IMR-90 (cell line): ENCODE results near the gene IL21R. TPM values are rescaled to one million over a fixed set of nuclear protein-coding genes. Genes with fewer than 3 reads are reported as not detected.

ENCODE experiments used
- ATAC-seq: fragments of 200-7000 bp; cut with Tn5 transposase; 2 replicates; pipeline ENCODE4 v1.9.1; 2020; ENCODE audit warnings: low read depth, mild to moderate bottlenecking, moderate library complexity
- BruUV-seq: library from RNA; stranded (reverse); fragments of 400-500 nt; replicated peaks from 2 replicates; lab custom pipeline; 2021; lab: Mats Ljungman, UMichigan
- CTCF ChIA-PET: fragments of 300-600 bp; formaldehyde crosslinking; extraction: SDS; loops from one replicate; lab custom pipeline; 2021; ENCODE audit warnings: antibody characterized with exemption; lab: Yijun Ruan, JAX
- POLR2A ChIA-PET: fragments of 300-600 bp; sonication (Branson Sonifier 250); formaldehyde crosslinking; loops from one replicate; lab custom pipeline; 2022; ENCODE audit warnings: antibody characterized with exemption; ENCODE audit not compliant: unreplicated experiment; lab: Charles Lee
- DNase-seq: peaks from one replicate; pipeline ENCODE4 v3.0.0; 2013
- H2AFZ ChIP-seq: replicated peaks from 2 replicates; pipeline ENCODE3; 2013; ENCODE audit warnings: low read length, mild to moderate bottlenecking; ENCODE audit not compliant: poor library complexity
- H2AK5ac ChIP-seq: 2 replicates; pipeline ENCODE4 v1.6.1; 2013; ENCODE audit warnings: low read depth, low read length, inconsistent platforms
- H2AK9ac ChIP-seq: replicated peaks from 2 replicates; pipeline ENCODE3; 2013; ENCODE audit warnings: mild to moderate bottlenecking, low read depth, low read length, moderate library complexity; ENCODE audit not compliant: poor library complexity
- H2BK120ac ChIP-seq: 2 replicates; pipeline ENCODE4 v1.6.1; 2013; ENCODE audit warnings: low read depth, low read length, inconsistent platforms
- H2BK15ac ChIP-seq: 3 replicates; pipeline ENCODE4 v1.6.1; 2013; ENCODE audit warnings: low read depth, low read length, inconsistent platforms
- H2BK20ac ChIP-seq: 2 replicates; pipeline ENCODE4 v1.6.1; 2013; ENCODE audit warnings: low read depth, mild to moderate bottlenecking, inconsistent platforms, low read length, moderate library complexity
- H2BK5ac ChIP-seq: 2 replicates; pipeline ENCODE4 v1.6.1; 2013; ENCODE audit warnings: mild to moderate bottlenecking, low read depth, low read length, inconsistent platforms; ENCODE audit not compliant: poor library complexity, severe bottlenecking
- H3K14ac ChIP-seq: replicated peaks from 2 replicates; pipeline ENCODE4 v1.6.1; 2013; ENCODE audit warnings: low read depth, low read length, inconsistent platforms
- H3K18ac ChIP-seq: 2 replicates; pipeline ENCODE4 v1.6.1; 2013; ENCODE audit warnings: low read depth, low read length, control low read depth
- H3K23ac ChIP-seq: 2 replicates; pipeline ENCODE4 v1.6.1; 2013; ENCODE audit warnings: low read depth, low read length, inconsistent platforms
- H3K27ac ChIP-seq: 2 replicates; pipeline ENCODE4 v1.5.1; 2013; ENCODE audit warnings: mild to moderate bottlenecking, control low read depth, low read length; ENCODE audit not compliant: insufficient read depth
- H3K27me3 ChIP-seq: 2 replicates; pipeline ENCODE4 v1.6.1; 2013; ENCODE audit warnings: low read length; ENCODE audit not compliant: control insufficient read depth, insufficient read depth
- H3K36me3 ChIP-seq: 2 replicates; pipeline ENCODE4 v1.6.1; 2013; ENCODE audit warnings: low read length, mixed read lengths; ENCODE audit not compliant: control insufficient read depth, insufficient read depth
- H3K4ac ChIP-seq: 2 replicates; pipeline ENCODE4 v1.6.1; 2013; ENCODE audit warnings: low read depth, low read length, inconsistent platforms
- H3K4me1 ChIP-seq: 2 replicates; pipeline ENCODE4 v1.6.1; 2013; ENCODE audit warnings: low read length, mixed read lengths; ENCODE audit not compliant: control insufficient read depth, insufficient read depth
- H3K4me2 ChIP-seq: 2 replicates; pipeline ENCODE4 v1.6.1; 2013; ENCODE audit warnings: low read depth, mild to moderate bottlenecking, control low read depth, low read length, moderate library complexity
- H3K4me3 ChIP-seq: 2 replicates; pipeline ENCODE4 v1.5.1; 2013; ENCODE audit warnings: low read depth, mild to moderate bottlenecking, control low read depth, low read length, moderate library complexity; ENCODE audit not compliant: insufficient read depth
- H3K56ac ChIP-seq: 2 replicates; pipeline ENCODE4 v1.6.1; 2013; ENCODE audit warnings: low read length, inconsistent platforms; ENCODE audit not compliant: insufficient read depth; ENCODE audit errors: extremely low read depth
- H3K79me1 ChIP-seq, 2 experiments: 2 replicates each; pipeline ENCODE4 v1.6.1; 2013; ENCODE audit warnings: low read length in 2 of 2, inconsistent platforms in 1 of 2, low read depth in 1 of 2
- H3K9ac ChIP-seq: 2 replicates; pipeline ENCODE4 v1.6.1; 2013; ENCODE audit warnings: low read depth, low read length, control low read depth
- H3K9me1 ChIP-seq: 2 replicates; pipeline ENCODE4 v1.6.1; 2013; ENCODE audit warnings: low read length, inconsistent platforms; ENCODE audit not compliant: insufficient read depth
- H3K9me3 ChIP-seq: 2 replicates; pipeline ENCODE4 v1.6.1; 2013; ENCODE audit warnings: low read length; ENCODE audit not compliant: control insufficient read depth, insufficient read depth
- H4K20me1 ChIP-seq: 2 replicates; pipeline ENCODE4 v1.6.1; 2013; ENCODE audit warnings: low read length, inconsistent platforms; ENCODE audit not compliant: insufficient read depth
- H4K5ac ChIP-seq: 2 replicates; pipeline ENCODE4 v1.6.1; 2013; ENCODE audit warnings: mild to moderate bottlenecking, low read depth, low read length, control low read depth
- H4K8ac ChIP-seq, 2 experiments: 2 replicates each; pipeline ENCODE4 v1.6.1; 2013; ENCODE audit warnings: low read depth in 2 of 2, low read length in 2 of 2, control low read depth in 1 of 2, inconsistent platforms in 1 of 2
- H4K91ac ChIP-seq: 2 replicates; pipeline ENCODE4 v1.6.1; 2013; ENCODE audit warnings: low read depth, low read length, inconsistent platforms; ENCODE audit not compliant: insufficient read depth
- BHLHE40 ChIP-seq: fragments of 150-350 bp; IDR thresholded peaks from 2 replicates; pipeline ENCODE4 v1.6.1; 2016; ENCODE audit warnings: mild to moderate bottlenecking, low read depth, low read length
- CHD1 ChIP-seq: IDR thresholded peaks from 2 replicates; pipeline ENCODE4 v1.6.1; 2012; ENCODE audit warnings: low read depth, low read length, improper control_type of control experiment
- CTCF ChIP-seq: conservative IDR thresholded peaks from 2 replicates; pipeline ENCODE4 v1.5.1; 2012; ENCODE audit warnings: mild to moderate bottlenecking, low read depth, low read length, improper control_type of control experiment
- ELK1 ChIP-seq: fragments of 150-350 bp; IDR thresholded peaks from 2 replicates; pipeline ENCODE4 v1.6.1; 2016; ENCODE audit warnings: low read depth, mild to moderate bottlenecking, low read length, moderate library complexity, borderline replicate concordance
- MAFK ChIP-seq: IDR thresholded peaks from 2 replicates; pipeline ENCODE4 v1.6.1; 2012; ENCODE audit warnings: low read depth, low read length, improper control_type of control experiment
- MAZ ChIP-seq: IDR thresholded peaks from 2 replicates; pipeline ENCODE4 v1.6.1; 2012; ENCODE audit warnings: low read depth, mild to moderate bottlenecking, low read length, improper control_type of control experiment, moderate library complexity, borderline replicate concordance
- MXI1 ChIP-seq: IDR thresholded peaks from 2 replicates; pipeline ENCODE4 v1.6.1; 2012; ENCODE audit warnings: low read depth, mild to moderate bottlenecking, low read length, moderate library complexity, borderline replicate concordance
- NFE2L2 ChIP-seq: fragments of 150-350 bp; IDR thresholded peaks from 2 replicates; pipeline ENCODE4 v1.6.1; 2016; ENCODE audit warnings: low read depth, mild to moderate bottlenecking, low read length
- RAD21 ChIP-seq: IDR thresholded peaks from 2 replicates; pipeline ENCODE4 v1.6.1; 2012; ENCODE audit warnings: low read length, improper control_type of control experiment
- RCOR1 ChIP-seq: IDR thresholded peaks from 2 replicates; pipeline ENCODE4 v1.6.1; 2012; ENCODE audit warnings: mild to moderate bottlenecking, low read length, improper control_type of control experiment; ENCODE audit not compliant: insufficient replicate concordance
- RFX5 ChIP-seq: IDR thresholded peaks from 2 replicates; pipeline ENCODE4 v1.8.0; 2012; ENCODE audit warnings: low read depth, mild to moderate bottlenecking, low read length, moderate library complexity
- SMC3 ChIP-seq: fragments of 150-350 bp; IDR thresholded peaks from 2 replicates; pipeline ENCODE4 v1.6.1; 2016; ENCODE audit warnings: low read depth, mild to moderate bottlenecking, antibody characterized with exemption, low read length, moderate library complexity
- USF2 ChIP-seq: fragments of 150-350 bp; IDR thresholded peaks from 2 replicates; pipeline ENCODE4 v1.6.1; 2017; ENCODE audit warnings: mild to moderate bottlenecking, antibody characterized with exemption, low read length, low read depth
- WGBS, 2 experiments: methylation state at CpG; one replicate each; pipeline versions ENCODE4 v1.1.5 to v1.1.7; 2013; ENCODE audit warnings: missing lambda C conversion rate in 2 of 2; ENCODE audit not compliant: insufficient read length in 1 of 2; ENCODE audit errors: extremely low coverage in 2 of 2; 5-methylcytosine and 5-hydroxymethylcytosine counted together
- dilution Hi-C: fragments of 300-500 bp; cut with HindIII; formaldehyde crosslinking; loops from one replicate; pipeline ENCODE4 v1.14.3; 2018; ENCODE audit warnings: low sequenced_read_pairs; ENCODE audit not compliant: unreplicated experiment
- in situ Hi-C: fragments of 300-500 bp; cut with MboI; formaldehyde crosslinking; loops from 3 replicates; pipeline ENCODE4 v1.14.3; 2019; ENCODE audit warnings: low sequenced_read_pairs, inconsistent platforms, mixed read lengths
- intact Hi-C: fragments of 100-400 bp; cut with micrococcal nuclease; formaldehyde crosslinking; loops from 2 replicates; pipeline ENCODE4 v1.10.0; 2022
- polyA plus RNA-seq, 3 experiments: library from polyadenylated mRNA; depleted of rRNA; stranded (reverse); fragments of >200 nt; gene quantifications; 2 replicates each; pipeline ENCODE4 v1.2.3, GENCODE V29; 2012; ENCODE audit warnings: low replicate concordance in 1 of 3
- total RNA-seq: library from RNA; depleted of rRNA; stranded (reverse); fragments of >200 nt; gene quantifications from 2 replicates; pipeline ENCODE4 v1.2.3, GENCODE V29; 2012

IL21R gene
- total and polyA plus RNA-seq, 2 of the 4 experiments (the other 2 are of a cell fraction): 0.72 to 0.97 TPM

- CTCF ChIA-PET: no interaction called here
- Histone ChIP-seq H2BK120ac (peak overlapping the region; percentile 31; the same call in 1 of the 2 replicates), H2AFZ (no peak overlapping the region), H3K79me1 (peaks cover 0 to 50% of the 10 kb centered on the region in 2 experiments; a peak in 3 of 4 replicates), H3K27me3 (no peaks in the 10 kb centered on the region), H3K4me2 (no peak overlapping the region), H2AK5ac (peak overlapping the region; percentile 11; the same call in 1 of the 2 replicates), H2AK9ac (no peak overlapping the region), H3K9me3 (peaks cover 1% of the 10 kb centered on the region), H4K5ac (no peak overlapping the region), H3K4me3 (no peak overlapping the region), H3K56ac (no peak overlapping the region), H3K4ac (peak overlapping the region; percentile 90; the same call in 1 of the 2 replicates), H3K9ac (no peak overlapping the region), H3K27ac (no peak overlapping the region), H3K4me1 (peaks cover 21% of the 10 kb centered on the region), H2BK15ac (peak overlapping the region; percentile 34; the same call in 1 of the 3 replicates), H4K91ac (no peak overlapping the region), H4K8ac (no peak overlapping the region; a peak in 1 of 4 replicates), H4K20me1 (no peaks in the 10 kb centered on the region), H2BK5ac (peak overlapping the region; percentile 43), H3K14ac (peak overlapping the region; percentile 25; the same call in 1 of the 2 replicates), H2BK20ac (no peak overlapping the region), H3K18ac (no peak overlapping the region), H3K9me1 (peaks cover 23% of the 10 kb centered on the region), H3K36me3 (peaks cover 84% of the 10 kb centered on the region), H3K23ac (no peak overlapping the region)
- dilution Hi-C loops (no loop called here), in situ Hi-C loops (loop anchor here (25.0 kb wide), 1 partner anchor 1635 kb away; no protein-coding TSS in a partner anchor), intact Hi-C loops (no loop called here)
- DNase-seq (no peak), ATAC-seq (no peak)
- no TSS peak for BruUV-seq
- 94% methylated on average over 7 of the region's 15 CpGs; no CpG with 5 or more reads in 1 of the 2 experiments for WGBS, 2 experiments
- POLR2A ChIA-PET: no interaction called here
- TF ChIP-seq RFX5 (no peak), MAFK (no peak), MXI1 (no peak), RAD21 (no peak), BHLHE40 (no peak), SMC3 (no peak), RCOR1 (no peak), CTCF (no peak), USF2 (no peak), ELK1 (no peak), MAZ (no peak), NFE2L2 (no peak), CHD1 (no peak)
Measured at GRCh38 chr16:27472091-27473020, 70.4 kb downstream of the IL21R start.
